ENCODE data around the gene DRGX.

The DRGX gene

GRCh38 chr10:49381111-49381900 lies 14.6 kb downstream of the DRGX start:
- no peak for DNase-seq

- DNase-seq: no peak
Observed at GRCh38 chr10:49379596-49380410, 16.1 kb downstream of the DRGX start.

- no peak for DNase-seq
Observed at GRCh38 chr10:49377256-49377655, 18.6 kb downstream of the DRGX start.

GRCh38 chr10:49375611-49376010 lies 20.3 kb downstream of the DRGX start:
- no peak for DNase-seq

- no peak for DNase-seq
Observed at GRCh38 chr10:49374740-49375139, 21.1 kb downstream of the DRGX start.

- DNase-seq: no peak
Observed at GRCh38 chr10:49373361-49373760, 22.5 kb downstream of the DRGX start.

- DNase-seq: no peak
Observed at GRCh38 chr10:49371967-49372366, 23.9 kb downstream of the DRGX start.

- no peak for DNase-seq
Observed at GRCh38 chr10:49370326-49371100, 25.4 kb downstream of the DRGX start.

- DNase-seq: no peak
Observed at GRCh38 chr10:49369216-49370162, 26.4 kb downstream of the DRGX start.

- DNase-seq: no peak
Observed at GRCh38 chr10:49368256-49368655, 27.6 kb downstream of the DRGX start.

GRCh38 chr10:49367600-49367999 lies 28.3 kb downstream of the DRGX start:
- no peak for DNase-seq

GRCh38 chr10:49366460-49366859 lies 29.4 kb downstream of the DRGX start:
- DNase-seq: no peak

- DNase-seq: no peak
Observed at GRCh38 chr10:49365675-49366415, 30.0 kb downstream of the DRGX start.

GRCh38 chr10:49365275-49365674 lies 30.6 kb downstream of the DRGX start:
- DNase-seq: no peak

- no peak for DNase-seq
Observed at GRCh38 chr10:49364747-49365146, 31.1 kb downstream of the DRGX start.

- DNase-seq: no peak
Observed at GRCh38 chr10:49364051-49364450, 31.8 kb downstream of the DRGX start.

GRCh38 chr10:49363309-49364031 lies 32.4 kb downstream of the DRGX start:
- DNase-seq: no peak

GRCh38 chr10:49362596-49363260 lies 33.2 kb downstream of the DRGX start:
- DNase-seq: no peak

- DNase-seq: no peak
Observed at GRCh38 chr10:49361735-49362568, 33.9 kb downstream of the DRGX start.
